Mesenchymal stem cell (in vitro differentiated cells and primary cell): ENCODE measurements around the gene NRIP3.

Experiments used
- DNase-seq: peaks from one replicate; pipeline ENCODE4 v3.0.0-alpha.2; 2013
- H2AFZ ChIP-seq: one replicate; pipeline ENCODE4 v1.6.1; 2013; ENCODE audit warnings: low read depth, mild to moderate bottlenecking, control low read depth, inconsistent platforms, low read length, moderate library complexity
- H2AK5ac ChIP-seq: 2 replicates; pipeline ENCODE4 v1.6.1; 2013; ENCODE audit warnings: low read length, moderate library complexity, mild to moderate bottlenecking, inconsistent platforms; ENCODE audit not compliant: severe bottlenecking
- H2BK120ac ChIP-seq: one replicate; pipeline ENCODE4 v1.6.1; 2013; ENCODE audit warnings: low read depth, mild to moderate bottlenecking, inconsistent platforms, low read length, moderate library complexity
- H2BK12ac ChIP-seq, 2 experiments: one replicate each; pipeline ENCODE4 v1.6.1; 2013; ENCODE audit warnings: inconsistent platforms in 2 of 2, low read length in 2 of 2, mild to moderate bottlenecking in 2 of 2, moderate library complexity in 2 of 2, control low read depth in 1 of 2
- H2BK15ac ChIP-seq: one replicate; pipeline ENCODE4 v1.6.1; 2013; ENCODE audit warnings: mild to moderate bottlenecking, low read depth, inconsistent platforms; ENCODE audit not compliant: poor library complexity, severe bottlenecking
- H2BK5ac ChIP-seq: 2 replicates; pipeline ENCODE4 v1.6.1; 2013; ENCODE audit warnings: low read depth, mild to moderate bottlenecking, low read length, control low read depth, inconsistent platforms; ENCODE audit not compliant: poor library complexity, severe bottlenecking
- H3K14ac ChIP-seq, 2 experiments: one replicate each; pipeline ENCODE4 v1.6.1; 2013; ENCODE audit warnings: inconsistent platforms in 2 of 2, low read length in 2 of 2, control low read depth in 1 of 2, mild to moderate bottlenecking in 1 of 2, moderate library complexity in 1 of 2
- H3K18ac ChIP-seq, 2 experiments: one replicate each; pipeline ENCODE4 v1.6.1; 2013; ENCODE audit warnings: inconsistent platforms in 2 of 2, low read length in 2 of 2, control low read depth in 1 of 2, low read depth in 1 of 2, mild to moderate bottlenecking in 1 of 2
- H3K23ac ChIP-seq, 2 experiments: one replicate each; pipeline ENCODE4 v1.6.1; 2013; ENCODE audit warnings: inconsistent platforms in 2 of 2, low read length in 2 of 2, mild to moderate bottlenecking in 2 of 2, moderate library complexity in 2 of 2, control low read depth in 1 of 2
- H3K27ac ChIP-seq: 2 replicates; pipeline ENCODE4 v1.5.1; 2013; ENCODE audit warnings: mild to moderate bottlenecking, moderate library complexity, low read length, control low read depth, inconsistent platforms; ENCODE audit not compliant: poor library complexity, severe bottlenecking
- H3K27me3 ChIP-seq, 2 experiments: 2 replicates each; pipeline versions ENCODE4 v1.6.1 to v1.7.0; 2013; ENCODE audit warnings: low read length in 2 of 2, mild to moderate bottlenecking in 2 of 2, moderate library complexity in 2 of 2, control low read depth in 1 of 2, inconsistent platforms in 1 of 2; ENCODE audit not compliant: control insufficient read depth in 1 of 2, insufficient read depth in 1 of 2
- H3K36me3 ChIP-seq, 2 experiments: 2 replicates each; pipeline versions ENCODE4 v1.6.1 to v1.7.0; 2013; ENCODE audit warnings: low read length in 2 of 2, control low read depth in 1 of 2, inconsistent platforms in 1 of 2, low read depth in 1 of 2, mild to moderate bottlenecking in 1 of 2; ENCODE audit not compliant: insufficient read depth in 2 of 2, control insufficient read depth in 1 of 2
- H3K4ac ChIP-seq, 2 experiments: one replicate each; pipeline ENCODE4 v1.6.1; 2013; ENCODE audit warnings: inconsistent platforms in 2 of 2, low read length in 2 of 2, mild to moderate bottlenecking in 2 of 2, moderate library complexity in 2 of 2, control low read depth in 1 of 2, low read depth in 1 of 2
- H3K4me1 ChIP-seq: 2 replicates; pipeline ENCODE4 v1.6.1; 2013; ENCODE audit warnings: low read depth, low read length, control low read depth; ENCODE audit not compliant: control insufficient read depth, insufficient read depth
- H3K4me2 ChIP-seq: 2 replicates; pipeline ENCODE4 v1.6.1; 2013; ENCODE audit warnings: low read length, mild to moderate bottlenecking, inconsistent platforms; ENCODE audit not compliant: poor library complexity, severe bottlenecking
- H3K4me3 ChIP-seq, 2 experiments: 2 replicates each; pipeline versions ENCODE4 v1.5.1 to v1.7.0; 2013; ENCODE audit warnings: low read length in 2 of 2, mild to moderate bottlenecking in 2 of 2, control low read depth in 1 of 2, low read depth in 1 of 2; ENCODE audit not compliant: insufficient read depth in 1 of 2
- H3K79me1 ChIP-seq: replicated peaks from 2 replicates; pipeline ENCODE4 v1.6.1; 2013; ENCODE audit warnings: mild to moderate bottlenecking, control low read depth, low read length, inconsistent platforms; ENCODE audit not compliant: poor library complexity, severe bottlenecking
- H3K9ac ChIP-seq: 2 replicates; pipeline ENCODE4 v1.7.0; 2013; ENCODE audit warnings: mild to moderate bottlenecking, low read length, moderate library complexity
- H3K9me3 ChIP-seq: 2 replicates; pipeline ENCODE4 v1.7.0; 2013; ENCODE audit warnings: mild to moderate bottlenecking, low read length; ENCODE audit not compliant: control insufficient read depth
- H4K8ac ChIP-seq: one replicate; pipeline ENCODE4 v1.6.1; 2013; ENCODE audit warnings: inconsistent platforms, mild to moderate bottlenecking, low read length, moderate library complexity
- H4K91ac ChIP-seq: one replicate; pipeline ENCODE4 v1.6.1; 2013; ENCODE audit warnings: mild to moderate bottlenecking, low read length, inconsistent platforms
- WGBS: methylation state at CpG from one replicate; pipeline ENCODE4 v1.1.7; 2013; ENCODE audit warnings: mixed read lengths; 5-methylcytosine and 5-hydroxymethylcytosine counted together

NRIP3 gene

GRCh38 chr11:9039863-9040262, 36.1 kb upstream of the NRIP3 start:
- H3K4me1 ChIP-seq = peaks cover 8% of the 10 kb centered on the region
- H4K91ac ChIP-seq = no peak overlapping the region
- H2BK120ac ChIP-seq = no peak overlapping the region
- H2BK15ac ChIP-seq = no peak overlapping the region
- H3K4me2 ChIP-seq = no peak overlapping the region
- peaks cover 0 to 9% of the 10 kb centered on the region in 2 experiments for H3K27me3 ChIP-seq
- H3K18ac ChIP-seq = peak overlapping the region in 1 of 2 experiments; percentile 16
- no peak overlapping the region for H2BK12ac ChIP-seq
- peaks cover 11% of the 10 kb centered on the region for H3K9me3 ChIP-seq
- no peak overlapping the region for H3K23ac ChIP-seq
- H3K9ac ChIP-seq = no peak overlapping the region
- no peak overlapping the region for H2AFZ ChIP-seq
- H3K27ac ChIP-seq = no peak overlapping the region
- no peak overlapping the region for H4K8ac ChIP-seq
- H3K36me3 ChIP-seq = no peaks in the 10 kb centered on the region
- H2AK5ac ChIP-seq = no peak overlapping the region
- DNase-seq = no peak
- H3K4ac ChIP-seq = no peak overlapping the region
- no peak overlapping the region for H3K14ac ChIP-seq
- WGBS = 96% methylated on average over 17 of the region's 19 CpGs
- no peak overlapping the region for H2BK5ac ChIP-seq
- H3K79me1 ChIP-seq = no peaks in the 10 kb centered on the region
- H3K4me3 ChIP-seq = no peak overlapping the region

- WGBS = 86% methylated on average over 9 of the region's 9 CpGs
These were observed 35.4 kb upstream of the NRIP3 start for GRCh38 chr11:9039198-9039597.

GRCh38 chr11:9038541-9038940, 34.7 kb upstream of the NRIP3 start:
- no peak overlapping the region for H3K27ac ChIP-seq
- H3K23ac ChIP-seq = no peak overlapping the region

More at GRCh38 chr11:9039198-9039597, 35.4 kb upstream of the NRIP3 start:
- H2BK15ac ChIP-seq = no peak overlapping the region
- no peak overlapping the region for H3K9ac ChIP-seq
- H3K4me1 ChIP-seq = peaks cover 8% of the 10 kb centered on the region
- no peak overlapping the region for H3K4me3 ChIP-seq
- H2AK5ac ChIP-seq = no peak overlapping the region
- H3K4me2 ChIP-seq = no peak overlapping the region
- H3K9me3 ChIP-seq = peaks cover 11% of the 10 kb centered on the region
- no peaks in the 10 kb centered on the region for H3K79me1 ChIP-seq
- no peak overlapping the region for H2BK5ac ChIP-seq
- no peak overlapping the region for H2BK120ac ChIP-seq
- no peak overlapping the region for H2AFZ ChIP-seq
- peaks cover 0 to 9% of the 10 kb centered on the region in 2 experiments for H3K27me3 ChIP-seq
- no peak overlapping the region for H3K27ac ChIP-seq
- H3K4ac ChIP-seq = no peak overlapping the region
- no peaks in the 10 kb centered on the region for H3K36me3 ChIP-seq
- H3K14ac ChIP-seq = peak overlapping the region in 1 of 2 experiments; percentile 18
- H2BK12ac ChIP-seq = no peak overlapping the region
- no peak overlapping the region for H4K91ac ChIP-seq
- DNase-seq = peak; percentile 59
- H3K23ac ChIP-seq = no peak overlapping the region
- peak overlapping the region in 1 of 2 experiments; percentile 30 for H3K18ac ChIP-seq
- H4K8ac ChIP-seq = peak overlapping the region; percentile 13

GRCh38 chr11:9037963-9038362, 34.2 kb upstream of the NRIP3 start:
- Histone ChIP-seq H3K14ac (no peak overlapping the region), H2BK12ac (no peak overlapping the region), H3K36me3 (no peaks in the 10 kb centered on the region), H3K4me2 (no peak overlapping the region), H4K8ac (no peak overlapping the region), H3K79me1 (no peaks in the 10 kb centered on the region), H2BK15ac (no peak overlapping the region), H3K4me1 (peaks cover 8% of the 10 kb centered on the region), H3K27me3 (peaks cover 0 to 9% of the 10 kb centered on the region in 2 experiments), H2AFZ (no peak overlapping the region), H2BK5ac (no peak overlapping the region), H2BK120ac (no peak overlapping the region), H3K4ac (no peak overlapping the region), H3K9ac (no peak overlapping the region), H3K9me3 (peaks cover 11% of the 10 kb centered on the region), H2AK5ac (no peak overlapping the region), H3K27ac (no peak overlapping the region), H4K91ac (no peak overlapping the region), H3K4me3 (no peak overlapping the region), H3K23ac (no peak overlapping the region), H3K18ac (no peak overlapping the region)
- DNase-seq = peak; percentile 59
- 8% methylated on average over 1 of the region's 1 CpG for WGBS

More at GRCh38 chr11:9038541-9038940, 34.7 kb upstream of the NRIP3 start:
- no peak overlapping the region for H3K9ac ChIP-seq
- H3K14ac ChIP-seq = no peak overlapping the region
- H3K4me3 ChIP-seq = no peak overlapping the region
- no peak overlapping the region for H2BK120ac ChIP-seq
- no peak overlapping the region for H3K4ac ChIP-seq
- H2BK15ac ChIP-seq = no peak overlapping the region
- H3K4me1 ChIP-seq = peaks cover 8% of the 10 kb centered on the region
- H3K18ac ChIP-seq = peak overlapping the region; percentile 30 to 38
- 100% methylated on average over 2 of the region's 3 CpGs for WGBS
- H2BK5ac ChIP-seq = no peak overlapping the region
- H4K91ac ChIP-seq = no peak overlapping the region
- H3K27me3 ChIP-seq = peaks cover 0 to 9% of the 10 kb centered on the region in 2 experiments
- no peak for DNase-seq
- peaks cover 11% of the 10 kb centered on the region for H3K9me3 ChIP-seq
- H3K79me1 ChIP-seq = no peaks in the 10 kb centered on the region
- H2AK5ac ChIP-seq = no peak overlapping the region
- no peak overlapping the region for H2BK12ac ChIP-seq
- H3K36me3 ChIP-seq = no peaks in the 10 kb centered on the region
- H3K4me2 ChIP-seq = no peak overlapping the region
- no peak overlapping the region for H2AFZ ChIP-seq
- H4K8ac ChIP-seq = peak overlapping the region; percentile 40
